Upper lobe of left lung (tissue), 6 donors: Measurements from ENCODE around the gene P2RX1. TPM values are rescaled to one million over a fixed set of nuclear protein-coding genes. Genes with fewer than 3 reads are reported as not detected.

Experiments used
- ATAC-seq, 2 donors: fragments of 200-7000 bp; cut with Tn5 transposase; one replicate each; pipeline ENCODE4 v1.9.1; 2022; ENCODE audit warnings: mild to moderate bottlenecking in 2 of 2, moderate library complexity in 2 of 2; ENCODE audit not compliant: low FRiP score in 2 of 2
- DNase-seq, 2 donors: peaks; one replicate each; pipeline ENCODE4 v3.0.0-alpha.2; 2019 to 2020
- H3K27ac ChIP-seq, 4 donors: fragments of 200-600 bp; sonication (generic); one replicate each; pipeline ENCODE4 v1.5.1; 2016 to 2019
- H3K27me3 ChIP-seq, 4 donors: fragments of 200-600 bp; sonication (generic); one replicate each; pipeline ENCODE4 v1.5.1; 2017 to 2019
- H3K36me3 ChIP-seq, 4 donors: fragments of 200-600 bp; sonication (generic); one replicate each; pipeline ENCODE4 v1.5.1; 2016 to 2019
- H3K4me1 ChIP-seq, 4 donors: fragments of 200-600 bp; sonication (generic); one replicate each; pipeline ENCODE4 v1.5.1; 2018 to 2019
- H3K4me3 ChIP-seq, 4 donors: fragments of 200-600 bp; sonication (generic); one replicate each; pipeline ENCODE4 v1.5.1; 2017 to 2019; ENCODE audit warnings: mild to moderate bottlenecking in 2 of 4, moderate library complexity in 1 of 4
- H3K9me3 ChIP-seq, 4 donors: fragments of 200-600 bp; sonication (generic); one replicate each; pipeline ENCODE4 v1.5.1; 2018 to 2019
- CTCF ChIP-seq, 6 experiments: fragments of 450-650 bp in 4 of 6; fragments of 200-600 bp in 2 of 6; sonication (generic) in 2 of 6; IDR thresholded peaks; one replicate each; pipeline ENCODE4 v1.5.1; 2016 to 2019; ENCODE audit warnings: antibody characterized with exemption in 6 of 6
- EP300 ChIP-seq, 4 donors: sonication (generic); formaldehyde crosslinking; IDR thresholded peaks; one replicate each; pipeline ENCODE4 v1.5.1; 2017; ENCODE audit warnings: antibody characterized with exemption in 4 of 4, control low read depth in 2 of 4
- POLR2A ChIP-seq, 4 donors: fragments of 450-650 bp; IDR thresholded peaks; one replicate each; pipeline ENCODE4 v1.5.1; 2016 to 2017; ENCODE audit warnings: antibody characterized with exemption in 4 of 4, mild to moderate bottlenecking in 2 of 4
- POLR2AphosphoS5 ChIP-seq, 2 donors: sonication (generic); formaldehyde crosslinking; IDR thresholded peaks; one replicate each; pipeline ENCODE4 v1.5.1; 2017; ENCODE audit warnings: antibody characterized with exemption in 2 of 2
- WGBS, 2 donors: methylation state at CpG; one replicate each; pipeline ENCODE4 v1.1.5; 2017 to 2018; 5-methylcytosine and 5-hydroxymethylcytosine counted together
- total RNA-seq, 6 donors: library from RNA; depleted of rRNA in 4 of 6; stranded (reverse); fragments of >200 nt in 4 of 6; gene quantifications; one replicate each; pipeline versions ENCODE4 v1.1.0 to v1.2.1, GENCODE V29; 2016 to 2021
- donor health status: DM: no; HTN: no; CAD: no; lungs with moderate emphysema.
- donor health status: DM: no; HTN: yes; CAD: no; lungs with severe emphysema.

Gene P2RX1
- total RNA-seq, 6 donors from 2014 or later, result 3.7 to 29.9 (median 9.4) TPM

- Histone ChIP-seq H3K4me1 (peaks cover 7 to 16% (median 11%) of the 10 kb centered on the region in 4 donors), H3K27ac (no peak overlapping the region), H3K27me3 (no peaks in the 10 kb centered on the region), H3K36me3 (peaks cover 0 to 51% (median 16%) of the 10 kb centered on the region in 4 donors), H3K4me3 (no peak overlapping the region), H3K9me3 (no peaks in the 10 kb centered on the region)
- WGBS, 2 donors, result 96% methylated on average over 18 to 43 of the region's 43 CpGs
- no peak for TF ChIP-seq POLR2A (IDR thresholded peaks at IDR 0.05)
- no peak for TF ChIP-seq POLR2AphosphoS5 (IDR thresholded peaks at IDR 0.05)
- no peak for TF ChIP-seq CTCF (IDR thresholded peaks at IDR 0.05)
- TF ChIP-seq EP300 (IDR thresholded peaks at IDR 0.05), result no peak
- DNase-seq, result peak in 1 of 2 donors; percentile 82
- no peak for ATAC-seq
These were observed 31.1 kb upstream of the P2RX1 start for GRCh38 chr17:3947318-3947810.

DNA sequence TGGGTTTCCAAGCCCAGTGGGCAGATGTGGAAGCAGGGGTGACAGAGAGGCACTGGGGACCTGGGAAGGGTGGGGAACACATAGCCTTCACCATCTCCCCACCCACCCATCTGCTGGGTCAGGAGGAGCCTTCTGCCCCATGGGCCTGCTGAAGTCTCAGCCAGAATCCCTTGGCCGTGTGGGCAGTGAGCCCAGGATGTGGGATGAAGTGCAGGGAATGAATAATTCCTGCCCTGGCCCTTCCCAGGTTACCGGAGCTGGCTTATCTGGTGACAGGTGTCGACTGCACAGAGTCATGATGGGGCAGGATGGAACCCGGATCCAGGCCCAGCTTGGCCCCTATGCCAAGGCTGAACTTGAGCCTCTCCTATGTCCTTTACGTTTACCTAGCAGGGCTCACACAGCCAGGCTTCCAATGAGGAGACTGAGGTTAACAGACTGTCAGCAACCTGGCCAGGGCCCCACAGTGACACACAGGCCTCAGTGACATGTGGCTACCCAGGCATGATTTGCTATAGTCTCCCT, 30.5 kb upstream of the P2RX1 start:
- no peaks in the 10 kb centered on the region for H3K27me3 ChIP-seq
- DNase-seq, result no peak
- 84 to 93% methylated on average over 2 to 5 of the region's 5 CpGs for WGBS, 2 donors
- peaks cover 7 to 16% (median 11%) of the 10 kb centered on the region in 4 donors for H3K4me1 ChIP-seq
- H3K9me3 ChIP-seq, result no peaks in the 10 kb centered on the region
- no peak for TF ChIP-seq POLR2AphosphoS5 (IDR thresholded peaks at IDR 0.05)
- no peak for TF ChIP-seq POLR2A (IDR thresholded peaks at IDR 0.05)
- TF ChIP-seq EP300 (IDR thresholded peaks at IDR 0.05), result no peak
- no peak for TF ChIP-seq CTCF (IDR thresholded peaks at IDR 0.05)
- no peak overlapping the region for H3K27ac ChIP-seq
- no peak for ATAC-seq
- H3K36me3 ChIP-seq, result peaks cover 0 to 57% (median 21%) of the 10 kb centered on the region in 4 donors
- no peak overlapping the region for H3K4me3 ChIP-seq

DNA sequence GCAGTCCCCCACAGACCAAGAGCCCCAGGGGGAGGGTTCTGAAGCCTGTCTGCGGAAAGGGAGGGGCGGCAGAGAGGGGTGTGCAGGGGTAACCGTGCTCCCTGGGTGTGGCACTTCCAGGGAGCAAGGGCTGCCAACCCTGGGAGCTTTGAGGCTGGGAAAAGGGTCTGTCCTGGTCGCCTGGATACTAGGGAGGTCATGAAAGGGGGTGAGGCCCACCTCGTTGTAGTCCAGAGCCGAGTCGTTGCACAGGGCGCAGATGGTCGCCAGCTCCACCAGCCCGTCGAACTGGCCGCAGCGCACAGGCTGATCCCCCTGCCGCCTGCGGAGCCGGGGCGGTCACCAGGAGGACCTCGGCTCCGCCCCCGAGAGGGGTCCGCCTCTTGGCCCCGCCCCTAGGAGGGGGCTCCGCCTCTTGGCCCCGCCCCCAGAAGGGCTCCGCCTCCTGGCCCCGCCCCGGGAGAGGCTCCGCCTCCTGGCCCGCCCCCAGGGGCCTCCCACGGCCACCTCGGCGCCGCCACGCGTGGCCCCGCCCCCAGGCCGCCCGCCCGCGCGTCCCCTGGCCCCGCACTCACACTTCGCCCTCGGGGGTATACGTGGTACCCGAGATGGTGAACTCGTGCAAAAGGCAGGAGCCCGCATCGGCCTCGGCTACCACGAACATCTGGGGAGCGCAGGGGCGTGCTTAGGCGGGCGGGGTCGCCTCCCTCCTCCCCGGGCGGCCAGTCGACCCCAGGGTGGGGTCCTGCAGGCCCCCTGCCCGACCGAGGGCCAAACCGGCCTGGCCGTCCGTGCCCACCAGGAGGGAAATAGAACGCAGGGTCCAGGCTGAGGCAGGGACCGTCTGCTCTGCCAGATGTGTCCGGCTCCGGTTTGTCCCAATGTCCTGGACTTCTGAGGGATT, 28.5 kb upstream of the P2RX1 start:
- ATAC-seq, result peak; percentile 80 to 96
- Histone ChIP-seq H3K27me3 (no peaks in the 10 kb centered on the region), H3K36me3 (peaks cover 4 to 59% (median 26%) of the 10 kb centered on the region in 4 donors), H3K27ac (peak overlapping the region in 1 of 4 donors; percentile 64), H3K9me3 (no peaks in the 10 kb centered on the region), H3K4me1 (peaks cover 7 to 16% (median 11%) of the 10 kb centered on the region in 4 donors), H3K4me3 (peak overlapping the region in 3 of 4 donors; percentile 28 to 43 (median 33))
- TF ChIP-seq EP300 (IDR thresholded peaks at IDR 0.05), result no peak
- TF ChIP-seq CTCF (IDR thresholded peaks at IDR 0.05), result no peak
- TF ChIP-seq POLR2AphosphoS5 (IDR thresholded peaks at IDR 0.05), result no peak
- WGBS, 2 donors, result 63 to 70% methylated on average over 19 to 50 of the region's 68 CpGs
- DNase-seq, result peak; percentile 63 to 93

GRCh38 chr17:3943240-3943891, 27.1 kb upstream of the P2RX1 start:
- Histone ChIP-seq H3K36me3 (peaks cover 4 to 58% (median 27%) of the 10 kb centered on the region in 4 donors), H3K27me3 (no peaks in the 10 kb centered on the region), H3K4me1 (peaks cover 7 to 16% (median 11%) of the 10 kb centered on the region in 4 donors), H3K4me3 (no peak overlapping the region), H3K9me3 (no peaks in the 10 kb centered on the region), H3K27ac (peak overlapping the region in 1 of 4 donors; percentile 33)
- WGBS, 2 donors, result 84 to 95% methylated on average over 21 to 22 of the region's 23 CpGs
- TF ChIP-seq EP300 (IDR thresholded peaks at IDR 0.05), result no peak
- TF ChIP-seq CTCF (IDR thresholded peaks at IDR 0.05), result no peak
- TF ChIP-seq POLR2A (IDR thresholded peaks at IDR 0.05), result no peak
- TF ChIP-seq POLR2AphosphoS5 (IDR thresholded peaks at IDR 0.05), result no peak
- ATAC-seq (no peak), DNase-seq (no peak)
